Ascending aorta (tissue), 2 donors: ENCODE results near the gene NFKBIE. TPM values are rescaled to one million over a fixed set of nuclear protein-coding genes. Genes with fewer than 3 reads are reported as not detected.

ENCODE experiments used
- DNase-seq, 2 donors: peaks; one replicate each; pipeline ENCODE4 v3.0.0-alpha.2; 2019; ENCODE audit warnings: low spot score in 2 of 2
- H3K27ac ChIP-seq, 2 donors: fragments of 200-600 bp; sonication (generic); one replicate each; pipeline ENCODE4 v1.5.1; 2016 to 2017; ENCODE audit warnings: mild to moderate bottlenecking in 1 of 2
- H3K27me3 ChIP-seq: fragments of 200-600 bp; sonication (generic); one replicate; pipeline ENCODE4 v1.5.1; 2017
- H3K36me3 ChIP-seq, 2 donors: fragments of 200-600 bp; sonication (generic); one replicate each; pipeline ENCODE4 v1.5.1; 2016
- H3K4me1 ChIP-seq, 2 donors: fragments of 200-600 bp; sonication (generic); one replicate each; pipeline ENCODE4 v1.5.1; 2016 to 2017; ENCODE audit warnings: mild to moderate bottlenecking in 1 of 2
- H3K4me3 ChIP-seq, 2 donors: fragments of 200-600 bp; sonication (generic); one replicate each; pipeline ENCODE4 v1.5.1; 2016 to 2017; ENCODE audit warnings: mild to moderate bottlenecking in 1 of 2
- H3K9me3 ChIP-seq, 2 donors: fragments of 200-600 bp; sonication (generic); one replicate each; pipeline ENCODE4 v1.5.1; 2016
- intact Hi-C: fragments of 100-400 bp; cut with DNase I; formaldehyde crosslinking; loops from one replicate; pipeline ENCODE4 v1.15.1; 2023
- total RNA-seq: library from RNA; depleted of rRNA; stranded (reverse); fragments of >200 nt; gene quantifications from one replicate; pipeline ENCODE4 v1.1.0, GENCODE V29; 2016
- TF ChIP-seq, protein P1 (sequence below), 3 experiments: fragments of 200-600 bp in 2 of 3; fragments of 450-650 bp in 1 of 3; sonication (generic) in 2 of 3; IDR thresholded peaks; one replicate each; pipeline ENCODE4 v1.5.1; 2016 to 2019; ENCODE audit warnings: antibody characterized with exemption in 3 of 3, mild to moderate bottlenecking in 1 of 3, moderate library complexity in 1 of 3

NFKBIE gene
- total RNA-seq, 1 donor from 2014 or later, result 1.9 TPM

GRCh38 chr6:44286285-44286565, 20.9 kb upstream of the NFKBIE start:
- H3K36me3 ChIP-seq, result no peaks in the 10 kb centered on the region
- no peaks in the 10 kb centered on the region for H3K9me3 ChIP-seq
- no peak for DNase-seq
- TF ChIP-seq, protein P1, sequence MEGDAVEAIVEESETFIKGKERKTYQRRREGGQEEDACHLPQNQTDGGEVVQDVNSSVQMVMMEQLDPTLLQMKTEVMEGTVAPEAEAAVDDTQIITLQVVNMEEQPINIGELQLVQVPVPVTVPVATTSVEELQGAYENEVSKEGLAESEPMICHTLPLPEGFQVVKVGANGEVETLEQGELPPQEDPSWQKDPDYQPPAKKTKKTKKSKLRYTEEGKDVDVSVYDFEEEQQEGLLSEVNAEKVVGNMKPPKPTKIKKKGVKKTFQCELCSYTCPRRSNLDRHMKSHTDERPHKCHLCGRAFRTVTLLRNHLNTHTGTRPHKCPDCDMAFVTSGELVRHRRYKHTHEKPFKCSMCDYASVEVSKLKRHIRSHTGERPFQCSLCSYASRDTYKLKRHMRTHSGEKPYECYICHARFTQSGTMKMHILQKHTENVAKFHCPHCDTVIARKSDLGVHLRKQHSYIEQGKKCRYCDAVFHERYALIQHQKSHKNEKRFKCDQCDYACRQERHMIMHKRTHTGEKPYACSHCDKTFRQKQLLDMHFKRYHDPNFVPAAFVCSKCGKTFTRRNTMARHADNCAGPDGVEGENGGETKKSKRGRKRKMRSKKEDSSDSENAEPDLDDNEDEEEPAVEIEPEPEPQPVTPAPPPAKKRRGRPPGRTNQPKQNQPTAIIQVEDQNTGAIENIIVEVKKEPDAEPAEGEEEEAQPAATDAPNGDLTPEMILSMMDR (IDR thresholded peaks at IDR 0.05), result no peak
- no peaks in the 10 kb centered on the region for H3K4me1 ChIP-seq
- no peak overlapping the region for H3K27ac ChIP-seq
- intact Hi-C loops, result no loop called here
- no peaks in the 10 kb centered on the region for H3K27me3 ChIP-seq
- no peak overlapping the region for H3K4me3 ChIP-seq

DNA sequence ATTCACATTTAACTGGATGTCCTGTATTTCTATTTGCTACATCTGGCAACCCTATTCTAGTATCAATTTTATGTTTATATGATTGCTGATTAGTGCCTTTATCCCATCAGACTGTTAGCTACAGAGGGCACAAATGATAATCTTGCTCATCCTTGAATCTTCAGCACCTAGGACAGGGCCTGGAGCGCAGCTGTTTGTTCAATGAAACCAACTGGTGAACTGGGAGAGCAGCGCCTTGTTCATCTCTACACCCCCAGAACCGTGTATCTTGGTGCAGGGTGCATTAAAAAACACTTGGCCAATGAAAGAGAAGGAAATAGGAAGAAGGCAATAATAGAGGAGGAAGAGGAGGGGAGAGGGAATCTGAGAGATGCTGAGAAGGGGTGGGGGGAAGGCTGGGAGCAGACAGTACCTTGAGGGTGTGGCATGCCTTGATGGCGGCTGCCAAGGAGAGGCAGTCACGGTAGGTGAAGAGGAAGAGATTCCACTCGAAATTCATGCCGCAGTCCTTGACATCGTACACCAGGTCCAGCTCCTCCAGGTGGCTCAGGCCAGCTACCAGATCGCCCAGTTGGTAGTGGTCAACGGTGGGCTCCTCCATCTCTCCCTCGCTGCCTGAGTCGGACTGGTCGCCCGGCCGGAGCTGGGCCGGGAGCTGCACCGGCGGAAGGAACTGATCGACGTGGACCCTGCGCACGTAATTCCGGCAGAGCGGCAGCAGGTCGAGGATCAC, 20.4 kb upstream of the NFKBIE start:
- Histone ChIP-seq H3K9me3 (no peaks in the 10 kb centered on the region), H3K27ac (no peak overlapping the region), H3K4me3 (no peak overlapping the region), H3K27me3 (no peaks in the 10 kb centered on the region), H3K4me1 (no peaks in the 10 kb centered on the region), H3K36me3 (no peaks in the 10 kb centered on the region)
- intact Hi-C loops, result no loop called here
- DNase-seq, result no peak
- TF ChIP-seq, protein P1 (IDR thresholded peaks at IDR 0.05), result no peak

DNA sequence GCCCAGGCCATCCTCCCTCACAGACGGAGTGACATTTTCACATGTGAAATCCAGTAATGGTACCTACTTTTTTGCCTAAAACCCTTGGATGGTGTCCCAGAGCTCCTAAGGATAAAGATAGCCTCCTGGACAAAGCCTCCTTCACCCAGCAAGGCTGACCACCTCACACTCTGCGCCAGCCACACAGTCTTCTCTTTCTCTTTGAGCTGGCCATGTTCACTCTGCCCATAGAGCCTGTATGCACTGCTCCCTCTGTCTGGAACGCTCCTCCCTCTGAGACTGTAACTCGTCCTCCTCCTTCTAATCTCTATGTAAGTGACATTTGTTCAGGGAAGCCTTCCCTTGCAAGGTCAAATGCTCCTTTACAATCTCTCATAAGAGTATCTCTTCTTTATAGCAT, 19.5 kb upstream of the NFKBIE start:
- H3K36me3 ChIP-seq, result no peaks in the 10 kb centered on the region
- no peak overlapping the region for H3K4me3 ChIP-seq
- H3K9me3 ChIP-seq, result no peaks in the 10 kb centered on the region
- no peak overlapping the region for H3K27ac ChIP-seq
- intact Hi-C loops, result no loop called here
- H3K4me1 ChIP-seq, result no peaks in the 10 kb centered on the region
- DNase-seq, result no peak
- TF ChIP-seq, protein P1 (IDR thresholded peaks at IDR 0.05), result no peak
- no peaks in the 10 kb centered on the region for H3K27me3 ChIP-seq

GRCh38 chr6:44284121-44284520, 18.8 kb upstream of the NFKBIE start:
- Histone ChIP-seq H3K36me3 (no peaks in the 10 kb centered on the region), H3K4me1 (no peaks in the 10 kb centered on the region), H3K4me3 (no peak overlapping the region), H3K27me3 (no peaks in the 10 kb centered on the region), H3K27ac (no peak overlapping the region), H3K9me3 (no peaks in the 10 kb centered on the region)
- no peak for DNase-seq
- TF ChIP-seq, protein P1 (IDR thresholded peaks at IDR 0.05), result no peak
- intact Hi-C loops, result no loop called here

DNA sequence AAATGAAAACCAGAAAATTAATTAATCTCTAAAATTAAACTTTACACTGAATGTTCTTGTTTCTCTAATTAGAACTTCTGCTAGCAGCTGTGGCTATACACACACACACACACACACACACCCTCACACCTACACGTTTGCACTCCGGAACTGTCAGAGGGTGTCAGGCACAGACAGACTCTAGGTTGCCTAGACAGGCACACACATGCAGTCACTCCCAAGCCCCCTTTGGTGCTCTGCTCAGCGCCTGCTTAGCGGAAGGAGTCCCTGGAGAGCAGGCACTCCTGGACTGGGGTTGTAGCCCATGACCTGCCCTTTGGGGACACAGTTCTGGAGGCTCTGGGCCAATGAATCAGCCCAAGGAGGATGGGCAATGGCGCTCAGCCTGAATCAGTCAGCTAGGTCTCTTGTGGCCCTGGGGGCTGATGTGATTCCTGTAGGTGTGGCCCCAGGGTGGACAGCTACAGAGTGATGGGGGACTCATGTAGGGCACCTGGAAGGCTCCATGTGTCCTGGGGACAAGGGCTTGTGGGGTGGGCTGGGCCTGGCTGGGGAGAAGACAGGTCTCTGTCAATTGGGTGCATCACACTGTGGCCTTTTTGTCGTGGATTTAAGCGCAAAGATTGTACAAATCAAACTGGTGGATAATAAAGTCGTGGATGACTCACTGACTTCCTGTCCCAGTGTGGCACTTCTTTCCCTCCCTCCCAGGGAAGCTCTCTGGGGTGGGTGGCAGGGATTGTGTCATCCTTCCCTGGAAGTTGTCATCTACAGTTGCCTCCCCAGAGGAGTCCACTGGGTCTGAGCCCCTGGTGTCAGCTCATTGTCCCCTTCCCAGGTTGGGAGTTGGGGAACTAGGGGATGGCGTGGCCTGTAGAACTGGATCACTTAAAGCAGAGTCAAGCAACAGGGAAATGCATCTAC, 13.7 kb upstream of the NFKBIE start:
- TF ChIP-seq, protein P1 (IDR thresholded peaks at IDR 0.05), result no peak
- Histone ChIP-seq H3K4me1 (no peaks in the 10 kb centered on the region), H3K4me3 (no peak overlapping the region), H3K27me3 (peaks cover 7% of the 10 kb centered on the region), H3K9me3 (no peaks in the 10 kb centered on the region), H3K27ac (no peak overlapping the region), H3K36me3 (no peaks in the 10 kb centered on the region)
- DNase-seq, result no peak
- intact Hi-C loops, result no loop called here
